ENCODE data around the gene TNS2. TPM values are rescaled to one million over a fixed set of nuclear protein-coding genes. Genes with fewer than 3 reads are reported as not detected.

TNS2 gene
- total RNA-seq, 4 donors from 2014 or later = 48.2 to 397 (median 169) TPM

DNA sequence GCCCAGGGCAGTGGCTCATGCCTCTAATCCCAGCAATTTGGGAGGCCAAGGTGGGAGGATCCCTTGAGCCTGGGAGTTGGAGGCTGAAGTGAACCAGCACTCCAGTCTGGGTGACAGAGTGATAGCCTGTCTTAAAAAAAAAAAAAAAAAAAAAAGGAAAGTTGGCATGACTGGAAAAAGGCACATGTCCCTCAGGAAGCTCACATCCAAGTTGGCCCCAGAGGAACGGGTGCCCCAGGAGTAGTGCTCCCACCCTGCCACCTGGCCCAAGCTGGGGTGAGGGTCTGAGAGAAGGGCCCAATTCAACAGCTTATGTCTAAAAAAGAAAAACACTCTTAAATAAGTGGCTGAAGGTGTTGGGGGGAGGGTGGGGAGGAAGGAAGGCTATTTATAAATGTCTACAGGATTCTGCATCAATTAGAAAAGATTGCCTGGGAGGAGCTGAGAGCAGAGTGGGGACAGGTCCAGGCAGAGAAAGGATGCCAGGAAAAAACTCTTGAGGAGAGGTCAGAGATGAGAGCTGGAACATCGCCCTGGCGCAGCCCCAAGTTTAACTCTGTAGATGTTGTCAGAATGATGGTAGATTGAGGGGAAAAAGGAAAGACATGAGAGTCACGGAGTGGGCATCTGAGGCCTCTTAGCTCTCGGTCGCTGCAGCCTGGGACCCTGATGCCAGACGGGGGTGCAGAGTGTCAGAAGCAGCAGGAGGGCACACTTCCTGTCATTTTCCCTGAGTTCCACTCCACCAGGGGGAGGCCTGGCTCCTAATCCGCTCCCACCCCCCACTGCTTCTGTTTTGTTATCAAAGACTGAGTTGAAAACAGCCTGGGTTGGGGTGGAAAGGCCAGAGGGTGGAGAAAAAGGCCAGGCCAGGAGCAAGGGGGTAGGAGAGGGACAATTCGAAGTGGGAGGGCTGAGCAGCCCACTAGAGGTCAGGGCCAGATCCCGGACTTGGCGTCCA is 22.0 kb downstream of the TNS2 start:
- WGBS, 2 donors (ENCODE audit: low coverage in 1 of 2) = 67 to 71% methylated on average over 6 to 11 of the region's 11 CpGs
- Histone ChIP-seq H3K9me3 (no peaks in the 10 kb centered on the region), H3K27me3 (no peaks in the 10 kb centered on the region), H3K27ac (peak overlapping the region; percentile 53 to 83 (median 70)), H3K4me1 (peaks cover 0 to 37% (median 24%) of the 10 kb centered on the region in 4 donors), H3K4me3 (no peak overlapping the region), H3K36me3 (peaks cover 0 to 17% (median 0%) of the 10 kb centered on the region in 4 donors)
- no peak for TF ChIP-seq EP300 (IDR thresholded peaks at IDR 0.05; ENCODE audit: low read depth)
- TF ChIP-seq POLR2AphosphoS5 (IDR thresholded peaks at IDR 0.05) = peak in 1 of 3 donors; percentile 6
- peak; percentile 60 for DNase-seq
- in situ Hi-C loops (cut with MboI; ENCODE audit: low pct_ligation_motif_present in 1 of 4, low pct_unique_long_range_greater_than_20kb in 1 of 4, low sequenced_read_pairs in 3 of 4) (loop anchor here in 2 of 4 donors (25.0 kb wide), 2 partner anchors 115 to 215 kb away; partner anchors contain the start of genes CSAD (in 1 of the 2), MYG1 (in 1 of the 2), PFDN5 (in 1 of the 2) and ZNF740 (in 1 of the 2)), intact Hi-C loops (cut with DNase I; ENCODE audit: low total_unique reads) (loop anchor here (2.0 kb wide), 1 partner anchor 27 kb away; no protein-coding TSS in a partner anchor)

DNA sequence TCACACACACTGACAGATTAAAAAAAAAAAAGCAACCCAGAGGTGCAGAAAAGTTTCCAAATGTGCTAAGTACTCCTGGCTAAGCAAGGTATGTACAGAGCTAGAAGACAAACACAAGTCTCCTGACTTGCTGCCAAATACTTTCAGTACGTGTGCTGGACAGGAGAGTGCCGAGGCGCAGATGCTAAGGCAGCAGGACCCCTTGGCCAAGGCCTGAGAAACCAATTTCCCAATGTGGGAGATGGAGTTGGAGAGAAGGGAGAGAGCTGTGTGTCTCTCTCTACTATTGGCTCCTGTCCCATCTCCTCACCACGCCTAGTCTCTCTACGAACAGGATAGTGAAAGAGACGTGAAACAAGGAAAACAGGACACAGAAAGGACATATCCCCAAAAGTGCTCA is 24.0 kb downstream of the TNS2 start:
- peaks cover 0 to 17% (median 0%) of the 10 kb centered on the region in 4 donors for H3K36me3 ChIP-seq
- H3K9me3 ChIP-seq = no peaks in the 10 kb centered on the region
- no peak for DNase-seq
- peak overlapping the region in 3 of 4 donors; percentile 30 to 65 (median 39) for H3K27ac ChIP-seq
- TF ChIP-seq EP300 (IDR thresholded peaks at IDR 0.05; ENCODE audit: low read depth) (no peak), POLR2AphosphoS5 (IDR thresholded peaks at IDR 0.05) (no peak), POLR2A (IDR thresholded peaks at IDR 0.05) (no peak)
- TF ChIP-seq, protein P1, sequence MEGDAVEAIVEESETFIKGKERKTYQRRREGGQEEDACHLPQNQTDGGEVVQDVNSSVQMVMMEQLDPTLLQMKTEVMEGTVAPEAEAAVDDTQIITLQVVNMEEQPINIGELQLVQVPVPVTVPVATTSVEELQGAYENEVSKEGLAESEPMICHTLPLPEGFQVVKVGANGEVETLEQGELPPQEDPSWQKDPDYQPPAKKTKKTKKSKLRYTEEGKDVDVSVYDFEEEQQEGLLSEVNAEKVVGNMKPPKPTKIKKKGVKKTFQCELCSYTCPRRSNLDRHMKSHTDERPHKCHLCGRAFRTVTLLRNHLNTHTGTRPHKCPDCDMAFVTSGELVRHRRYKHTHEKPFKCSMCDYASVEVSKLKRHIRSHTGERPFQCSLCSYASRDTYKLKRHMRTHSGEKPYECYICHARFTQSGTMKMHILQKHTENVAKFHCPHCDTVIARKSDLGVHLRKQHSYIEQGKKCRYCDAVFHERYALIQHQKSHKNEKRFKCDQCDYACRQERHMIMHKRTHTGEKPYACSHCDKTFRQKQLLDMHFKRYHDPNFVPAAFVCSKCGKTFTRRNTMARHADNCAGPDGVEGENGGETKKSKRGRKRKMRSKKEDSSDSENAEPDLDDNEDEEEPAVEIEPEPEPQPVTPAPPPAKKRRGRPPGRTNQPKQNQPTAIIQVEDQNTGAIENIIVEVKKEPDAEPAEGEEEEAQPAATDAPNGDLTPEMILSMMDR (IDR thresholded peaks at IDR 0.05) = no peak
- in situ Hi-C loops (cut with MboI; ENCODE audit: low pct_ligation_motif_present in 1 of 4, low pct_unique_long_range_greater_than_20kb in 1 of 4, low sequenced_read_pairs in 3 of 4) (loop anchor here in 2 of 4 donors (25.0 kb wide), 2 partner anchors 113 to 213 kb away; partner anchors contain the start of genes CSAD (in 1 of the 2), MYG1 (in 1 of the 2), PFDN5 (in 1 of the 2) and ZNF740 (in 1 of the 2)), intact Hi-C loops (cut with DNase I; ENCODE audit: low total_unique reads) (loop anchor here (2.0 kb wide), 1 partner anchor 25 kb away; no protein-coding TSS in a partner anchor)
- WGBS, 2 donors (ENCODE audit: low coverage in 1 of 2) = 47 to 57% methylated on average over 3 to 6 of the region's 6 CpGs
- H3K27me3 ChIP-seq = no peaks in the 10 kb centered on the region
- H3K4me1 ChIP-seq = peaks cover 10 to 54% (median 34%) of the 10 kb centered on the region in 4 donors
- H3K4me3 ChIP-seq = no peak overlapping the region

DNA sequence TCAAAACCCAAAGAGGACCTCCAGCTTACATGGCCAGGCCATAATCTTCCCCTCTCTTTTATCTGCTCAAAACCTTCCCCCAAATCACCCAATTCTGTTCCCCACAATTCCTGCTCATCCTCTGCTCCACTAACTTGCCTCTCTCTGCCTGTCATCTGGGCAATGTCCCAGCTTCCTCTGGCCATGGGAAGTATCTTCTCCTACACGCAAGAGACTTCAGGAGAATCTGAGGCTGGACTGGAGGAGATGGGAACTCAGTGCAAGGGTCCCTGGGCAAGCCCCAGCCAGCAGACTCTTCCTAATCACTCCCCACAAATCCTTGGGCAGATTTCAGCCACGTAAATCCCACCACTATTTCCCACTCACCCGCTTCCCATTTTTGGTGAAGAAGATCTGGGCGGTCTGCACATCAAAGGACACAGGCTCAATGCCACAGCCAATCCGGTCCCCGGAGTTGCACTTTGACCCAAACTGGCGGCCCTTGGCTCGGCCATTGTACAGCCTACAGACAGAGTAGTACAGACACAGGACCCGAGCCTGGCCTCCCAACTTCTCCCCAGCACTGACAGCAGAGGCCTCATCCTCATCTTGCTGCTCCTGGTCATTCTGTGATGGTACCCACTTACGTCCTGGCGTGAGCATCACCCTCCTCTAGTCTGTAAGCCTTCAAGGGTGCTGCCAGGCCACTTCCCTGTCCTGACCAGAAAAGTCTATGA is 24.6 kb downstream of the TNS2 start:
- Histone ChIP-seq H3K36me3 (peaks cover 0 to 17% (median 0%) of the 10 kb centered on the region in 4 donors), H3K9me3 (no peaks in the 10 kb centered on the region), H3K27me3 (no peaks in the 10 kb centered on the region), H3K4me1 (peaks cover 10 to 54% (median 34%) of the 10 kb centered on the region in 4 donors), H3K27ac (peak overlapping the region in 3 of 4 donors; percentile 30 to 65 (median 39)), H3K4me3 (no peak overlapping the region)
- 91 to 95% methylated on average over 3 to 11 of the region's 11 CpGs for WGBS, 2 donors (ENCODE audit: low coverage in 1 of 2)
- TF ChIP-seq POLR2AphosphoS5 (IDR thresholded peaks at IDR 0.05) (no peak), EP300 (IDR thresholded peaks at IDR 0.05; ENCODE audit: low read depth) (no peak), POLR2A (IDR thresholded peaks at IDR 0.05) (no peak)
- TF ChIP-seq, protein P1 (IDR thresholded peaks at IDR 0.05) = no peak
- in situ Hi-C loops (cut with MboI; ENCODE audit: low pct_ligation_motif_present in 1 of 4, low pct_unique_long_range_greater_than_20kb in 1 of 4, low sequenced_read_pairs in 3 of 4) (loop anchor here in 2 of 4 donors (25.0 kb wide), 2 partner anchors 113 to 213 kb away; partner anchors contain the start of genes CSAD (in 1 of the 2), MYG1 (in 1 of the 2), PFDN5 (in 1 of the 2) and ZNF740 (in 1 of the 2)), intact Hi-C loops (cut with DNase I; ENCODE audit: low total_unique reads) (no loop called here)
- DNase-seq = no peak

DNA sequence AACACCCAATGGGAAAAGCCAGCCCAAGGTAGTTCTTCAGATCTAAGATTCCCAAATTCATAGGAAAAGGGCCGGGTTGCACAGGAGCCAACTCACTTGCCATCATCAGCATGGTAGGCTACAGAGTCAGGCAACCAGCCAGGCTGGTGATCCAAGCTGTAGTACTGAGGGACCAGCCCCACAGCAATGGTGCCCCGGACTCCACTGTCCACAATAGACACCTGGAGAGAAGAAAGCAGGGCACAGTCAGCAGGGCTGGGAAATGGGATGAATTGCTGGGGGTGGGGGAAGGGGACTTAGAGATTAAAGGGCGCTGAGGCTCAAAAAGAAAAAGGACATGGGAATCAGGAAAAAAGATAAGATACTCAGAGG is 25.1 kb downstream of the TNS2 start:
- H3K9me3 ChIP-seq = no peaks in the 10 kb centered on the region
- H3K4me1 ChIP-seq = peaks cover 13 to 58% (median 35%) of the 10 kb centered on the region in 4 donors
- intact Hi-C loops (cut with DNase I; ENCODE audit: low total_unique reads) (no loop called here), in situ Hi-C loops (cut with MboI; ENCODE audit: low pct_ligation_motif_present in 1 of 4, low pct_unique_long_range_greater_than_20kb in 1 of 4, low sequenced_read_pairs in 3 of 4) (loop anchor here in 2 of 4 donors (25.0 kb wide), 2 partner anchors 112 to 212 kb away; partner anchors contain the start of genes CSAD (in 1 of the 2), MYG1 (in 1 of the 2), PFDN5 (in 1 of the 2) and ZNF740 (in 1 of the 2))
- no peak overlapping the region for H3K4me3 ChIP-seq
- TF ChIP-seq EP300 (IDR thresholded peaks at IDR 0.05; ENCODE audit: low read depth) (no peak), POLR2A (IDR thresholded peaks at IDR 0.05) (no peak), POLR2AphosphoS5 (IDR thresholded peaks at IDR 0.05) (no peak)
- TF ChIP-seq, protein P1 (IDR thresholded peaks at IDR 0.05) = no peak
- peak overlapping the region in 1 of 4 donors; percentile 65 for H3K27ac ChIP-seq
- H3K27me3 ChIP-seq = no peaks in the 10 kb centered on the region
- 91% methylated on average over 3 of the region's 3 CpGs; no CpG with 5 or more reads in 1 of the 2 donors for WGBS, 2 donors (ENCODE audit: low coverage in 1 of 2)
- peaks cover 0 to 17% (median 0%) of the 10 kb centered on the region in 4 donors for H3K36me3 ChIP-seq
- no peak for DNase-seq

All from transverse colon (tissue), 4 donors.